PC-3 (cell line): ENCODE results near the gene NRG4. TPM values are rescaled to one million over a fixed set of nuclear protein-coding genes. Genes with fewer than 3 reads are reported as not detected.
A peak's percentile ranks its signal among the peaks of the same experiment; 100 is the strongest.

Experiments
- ATAC-seq: fragments of 200-7000 bp; cut with Tn5 transposase; 2 replicates; pipeline ENCODE4 v1.9.1; 2020; ENCODE audit warnings: mild to moderate bottlenecking, moderate library complexity
- BruUV-seq: library from RNA; stranded (reverse); fragments of 400-500 nt; replicated peaks from 2 replicates; lab custom pipeline; 2021; lab: Mats Ljungman, UMichigan
- CTCF ChIA-PET: fragments of 300-600 bp; sonication (Branson Sonifier 250); formaldehyde crosslinking; loops from one replicate; lab custom pipeline; 2022; ENCODE audit warnings: antibody characterized with exemption; lab: Charles Lee
- POLR2A ChIA-PET: fragments of 300-600 bp; sonication (Branson Sonifier 250); formaldehyde crosslinking; loops from one replicate; lab custom pipeline; 2022; ENCODE audit warnings: antibody characterized with exemption; ENCODE audit not compliant: unreplicated experiment; lab: Charles Lee
- DNase-seq: peaks from one replicate; pipeline ENCODE4 v3.0.0-alpha.2; 2015
- H2AFZ ChIP-seq: fragments of 300-600 bp; sonication (generic); 2 replicates; pipeline ENCODE4 v1.6.0; 2016; ENCODE audit warnings: antibody characterized with exemption, low read length
- H3F3A ChIP-seq: fragments of 300-600 bp; sonication (generic); one replicate; pipeline ENCODE4 v1.6.0; 2017; ENCODE audit warnings: antibody characterized with exemption, low read length, control low read depth, mild to moderate bottlenecking; ENCODE audit not compliant: unreplicated experiment
- H3K27ac ChIP-seq: fragments of 300-600 bp; sonication (generic); 2 replicates; pipeline ENCODE4 v1.5.1; 2016; ENCODE audit warnings: mild to moderate bottlenecking, low read length
- H3K27me3 ChIP-seq: fragments of 300-600 bp; sonication (generic); 2 replicates; pipeline ENCODE4 v1.6.1; 2016; ENCODE audit warnings: low read length, mixed read lengths
- H3K36me3 ChIP-seq: fragments of 300-600 bp; sonication (generic); 2 replicates; pipeline ENCODE4 v1.6.1; 2016; ENCODE audit warnings: low read depth, mixed run types, low read length, mixed read lengths
- H3K4me1 ChIP-seq: fragments of 300-600 bp; sonication (generic); 2 replicates; pipeline ENCODE4 v1.5.1; 2016; ENCODE audit warnings: low read length; ENCODE audit not compliant: insufficient read depth
- H3K4me2 ChIP-seq: fragments of 300-600 bp; sonication (generic); 2 replicates; pipeline ENCODE4 v1.6.0; 2016; ENCODE audit warnings: low read length
- H3K4me3 ChIP-seq: fragments of 300-600 bp; sonication (generic); 2 replicates; pipeline ENCODE4 v1.5.1; 2016; ENCODE audit warnings: mild to moderate bottlenecking, low read length, mixed read lengths
- H3K79me2 ChIP-seq: fragments of 300-600 bp; sonication (generic); 2 replicates; pipeline ENCODE4 v1.6.1; 2017; ENCODE audit warnings: low read length, mixed read lengths
- H3K9ac ChIP-seq: fragments of 300-600 bp; sonication (generic); 2 replicates; pipeline ENCODE4 v1.6.0; 2016; ENCODE audit warnings: mild to moderate bottlenecking, low read length
- H3K9me2 ChIP-seq: fragments of 300-600 bp; sonication (generic); replicated peaks from 2 replicates; pipeline ENCODE4 v1.6.1; 2016; ENCODE audit warnings: mixed run types, low read length, mixed read lengths
- H3K9me3 ChIP-seq: fragments of 300-600 bp; sonication (generic); 2 replicates; pipeline ENCODE4 v1.6.1; 2016; ENCODE audit warnings: low read length, mixed read lengths
- H4K20me1 ChIP-seq: fragments of 300-600 bp; sonication (generic); 2 replicates; pipeline ENCODE4 v1.6.1; 2016; ENCODE audit warnings: low read length, mixed read lengths
- CTCF ChIP-seq: fragments of 300-600 bp; sonication (generic); conservative IDR thresholded peaks from 2 replicates; pipeline ENCODE4 v1.5.1; 2017; ENCODE audit warnings: antibody characterized with exemption, low read depth, mild to moderate bottlenecking, low read length
- EZH2 ChIP-seq: fragments of 300-600 bp; sonication (generic); IDR thresholded peaks from one replicate; pipeline ENCODE4 v1.6.1; 2017; ENCODE audit warnings: antibody characterized with exemption, mild to moderate bottlenecking, low read length; ENCODE audit not compliant: unreplicated experiment
- EZH2phosphoT487 ChIP-seq: fragments of 300-600 bp; sonication (generic); IDR thresholded peaks from 2 replicates; pipeline ENCODE4 v1.6.1; 2018; ENCODE audit warnings: mild to moderate bottlenecking, antibody characterized with exemption, low read length, borderline replicate concordance
- intact Hi-C: fragments of 100-400 bp; cut with micrococcal nuclease; formaldehyde crosslinking; loops from 2 replicates; pipeline ENCODE4 v1.9.0; 2023
- total RNA-seq: library from RNA; depleted of rRNA; stranded (reverse); fragments of >200 nt; gene quantifications from 2 replicates; pipeline ENCODE4 v1.2.3, GENCODE V29; 2014; rRNA removed

NRG4 gene
- total RNA-seq, 1 experiment from 2014 or later: 2.8 TPM

DNA sequence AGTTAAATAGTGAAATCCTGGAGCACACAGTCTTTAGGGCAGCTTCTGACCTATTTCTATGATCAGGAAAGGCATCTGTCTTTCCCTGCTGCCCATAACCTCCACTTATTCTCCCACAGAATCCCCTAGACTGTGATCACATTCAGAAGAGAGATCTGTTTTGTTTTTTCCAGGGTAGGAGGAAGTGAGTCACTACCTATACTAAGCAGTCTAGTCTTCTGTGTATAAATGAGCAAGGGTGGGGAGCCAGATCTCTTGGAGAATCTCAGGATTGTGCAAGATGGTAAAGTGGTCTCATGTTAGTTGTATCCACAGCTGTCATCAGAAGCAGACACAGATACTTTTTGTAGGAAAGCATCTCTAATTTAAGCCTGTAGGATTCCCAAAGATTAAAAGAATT is 120.3 kb downstream of the NRG4 start:
- Histone ChIP-seq H3K9ac (no peak overlapping the region), H4K20me1 (no peaks in the 10 kb centered on the region), H3K4me3 (no peak overlapping the region), H3K9me3 (no peaks in the 10 kb centered on the region), H3F3A (peaks cover 4% of the 10 kb centered on the region), H3K4me2 (no peak overlapping the region), H3K27me3 (no peaks in the 10 kb centered on the region), H3K36me3 (peaks cover 4% of the 10 kb centered on the region; the same call in 1 of the 2 replicates), H3K4me1 (peaks cover 11% of the 10 kb centered on the region), H3K27ac (peak overlapping the region; percentile 8), H3K79me2 (no peaks in the 10 kb centered on the region), H3K9me2 (no peaks in the 10 kb centered on the region), H2AFZ (no peak overlapping the region)
- TF ChIP-seq CTCF (no peak), EZH2 (no peak), EZH2phosphoT487 (no peak)
- POLR2A ChIA-PET: no interaction called here
- intact Hi-C loops: no loop called here
- CTCF ChIA-PET: no interaction called here
- peak; percentile 52 for DNase-seq
- no TSS peak for BruUV-seq
- ATAC-seq: peak; percentile 89

Other genes with a start within 250 kb of the NRG4 start
- gene UBE2Q2, start 169.0 kb downstream of the NRG4 start, total RNA-seq: 18.5 and 20.3 TPM in 2 replicates
- gene FBXO22, start 108.5 kb downstream of the NRG4 start, total RNA-seq: 41.1 and 51.4 TPM in 2 replicates
- gene TMEM266, start 47.6 kb upstream of the NRG4 start, total RNA-seq: not detected in 2 replicates